ENCODE measurements around the gene SOX30. TPM values are rescaled to one million over a fixed set of nuclear protein-coding genes. Genes with fewer than 3 reads are reported as not detected.
A peak's percentile ranks its signal among the peaks of the same experiment; 100 is the strongest.

Gene SOX30
- total RNA-seq, 2 experiments from 2014 or later, result not detected

GRCh38 chr5:157602505-157602904 is 49.7 kb downstream of the SOX30 start:
- no peaks in the 10 kb centered on the region for H3K9me3 Mint-ChIP-seq
- H3K36me3 Mint-ChIP-seq (ENCODE audit: low read depth), result no peaks in the 10 kb centered on the region
- Histone ChIP-seq H3K4me1 (ENCODE audit: insufficient read depth, low read length) (peaks cover 57% of the 10 kb centered on the region), H3K27me3 (ENCODE audit: control insufficient read depth in 1 of 2, insufficient read depth in 2 of 2, low read length in 2 of 2) (no peaks in the 10 kb centered on the region), H3K4me3 (ENCODE audit: low read length) (no peak overlapping the region), H3K27ac (ENCODE audit: low read depth in 1 of 2, low read length in 2 of 2) (peak overlapping the region in 1 of 2 donors; percentile 30), H3K9me3 (ENCODE audit: control insufficient read depth in 1 of 2, insufficient read depth in 1 of 2, low read length in 2 of 2) (no peaks in the 10 kb centered on the region), H3K36me3 (ENCODE audit: insufficient read depth, low read length) (no peaks in the 10 kb centered on the region)
- POLR2A ChIA-PET, result no interaction called here
- peak overlapping the region; percentile 84 for H3K27ac Mint-ChIP-seq
- intact Hi-C loops (cut with DNase I, micrococcal nuclease), result loop anchor here in 1 of 2 experiments (2.0 kb wide), 1 partner anchor 28 kb away; the partner anchor contains the start of gene ADAM19
- CTCF ChIA-PET, result no interaction called here
- H3K4me3 Mint-ChIP-seq, result no peak overlapping the region
- TF ChIP-seq, protein P1, sequence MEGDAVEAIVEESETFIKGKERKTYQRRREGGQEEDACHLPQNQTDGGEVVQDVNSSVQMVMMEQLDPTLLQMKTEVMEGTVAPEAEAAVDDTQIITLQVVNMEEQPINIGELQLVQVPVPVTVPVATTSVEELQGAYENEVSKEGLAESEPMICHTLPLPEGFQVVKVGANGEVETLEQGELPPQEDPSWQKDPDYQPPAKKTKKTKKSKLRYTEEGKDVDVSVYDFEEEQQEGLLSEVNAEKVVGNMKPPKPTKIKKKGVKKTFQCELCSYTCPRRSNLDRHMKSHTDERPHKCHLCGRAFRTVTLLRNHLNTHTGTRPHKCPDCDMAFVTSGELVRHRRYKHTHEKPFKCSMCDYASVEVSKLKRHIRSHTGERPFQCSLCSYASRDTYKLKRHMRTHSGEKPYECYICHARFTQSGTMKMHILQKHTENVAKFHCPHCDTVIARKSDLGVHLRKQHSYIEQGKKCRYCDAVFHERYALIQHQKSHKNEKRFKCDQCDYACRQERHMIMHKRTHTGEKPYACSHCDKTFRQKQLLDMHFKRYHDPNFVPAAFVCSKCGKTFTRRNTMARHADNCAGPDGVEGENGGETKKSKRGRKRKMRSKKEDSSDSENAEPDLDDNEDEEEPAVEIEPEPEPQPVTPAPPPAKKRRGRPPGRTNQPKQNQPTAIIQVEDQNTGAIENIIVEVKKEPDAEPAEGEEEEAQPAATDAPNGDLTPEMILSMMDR (IDR thresholded peaks at IDR 0.05), result no peak
- H3K4me1 Mint-ChIP-seq (ENCODE audit: low read depth), result peaks cover 53% of the 10 kb centered on the region
- ATAC-seq (ENCODE audit: poor library complexity), result peak; percentile 11
- DNase-seq, result peak in 6 of 14 experiments; percentile 10 to 65 (median 56)
- H3K27me3 Mint-ChIP-seq, result no peaks in the 10 kb centered on the region

- Mint-ChIP-seq H3K4me3 (no peak overlapping the region), H3K27me3 (no peaks in the 10 kb centered on the region), H3K9me3 (no peaks in the 10 kb centered on the region), H3K36me3 (ENCODE audit: low read depth) (no peaks in the 10 kb centered on the region), H3K27ac (no peak overlapping the region), H3K4me1 (ENCODE audit: low read depth) (peaks cover 66% of the 10 kb centered on the region)
- H3K27ac ChIP-seq (ENCODE audit: low read depth in 1 of 2, low read length in 2 of 2), result no peak overlapping the region
- TF ChIP-seq, protein P1 (IDR thresholded peaks at IDR 0.05), result no peak
- ATAC-seq (ENCODE audit: poor library complexity) (no peak), DNase-seq (no peak)
- no peaks in the 10 kb centered on the region for H3K36me3 ChIP-seq (ENCODE audit: insufficient read depth, low read length)
- H3K9me3 ChIP-seq (ENCODE audit: control insufficient read depth in 1 of 2, insufficient read depth in 1 of 2, low read length in 2 of 2), result no peaks in the 10 kb centered on the region
- intact Hi-C loops (cut with DNase I, micrococcal nuclease), result no loop called here
- H3K27me3 ChIP-seq (ENCODE audit: control insufficient read depth in 1 of 2, insufficient read depth in 2 of 2, low read length in 2 of 2), result no peaks in the 10 kb centered on the region
- no peak overlapping the region for H3K4me3 ChIP-seq (ENCODE audit: low read length)
- CTCF ChIA-PET, result no interaction called here
- peaks cover 63% of the 10 kb centered on the region for H3K4me1 ChIP-seq (ENCODE audit: insufficient read depth, low read length)
- POLR2A ChIA-PET, result no interaction called here
These were observed 52.0 kb downstream of the SOX30 start for GRCh38 chr5:157600252-157600651.

- peaks cover 63% of the 10 kb centered on the region for H3K4me1 ChIP-seq (ENCODE audit: insufficient read depth, low read length)
These were observed 52.7 kb downstream of the SOX30 start for GRCh38 chr5:157599565-157599964.

More at GRCh38 chr5:157599565-157599964, 52.7 kb downstream of the SOX30 start:
- no peak for ATAC-seq (ENCODE audit: poor library complexity)
- no peaks in the 10 kb centered on the region for H3K27me3 ChIP-seq (ENCODE audit: control insufficient read depth in 1 of 2, insufficient read depth in 2 of 2, low read length in 2 of 2)
- H3K27me3 Mint-ChIP-seq, result no peaks in the 10 kb centered on the region
- H3K36me3 ChIP-seq (ENCODE audit: insufficient read depth, low read length), result no peaks in the 10 kb centered on the region
- intact Hi-C loops (cut with DNase I, micrococcal nuclease), result no loop called here
- no peaks in the 10 kb centered on the region for H3K9me3 ChIP-seq (ENCODE audit: control insufficient read depth in 1 of 2, insufficient read depth in 1 of 2, low read length in 2 of 2)
- H3K27ac Mint-ChIP-seq, result no peak overlapping the region
- no peak overlapping the region for H3K27ac ChIP-seq (ENCODE audit: low read depth in 1 of 2, low read length in 2 of 2)
- POLR2A ChIA-PET, result no interaction called here
- no peak overlapping the region for H3K4me3 Mint-ChIP-seq
- no peaks in the 10 kb centered on the region for H3K36me3 Mint-ChIP-seq (ENCODE audit: low read depth)
- CTCF ChIA-PET, result no interaction called here
- DNase-seq, result peak in 1 of 14 experiments; percentile 39
- no peaks in the 10 kb centered on the region for H3K9me3 Mint-ChIP-seq
- no peak overlapping the region for H3K4me3 ChIP-seq (ENCODE audit: low read length)
- TF ChIP-seq, protein P1 (IDR thresholded peaks at IDR 0.05), result no peak
- peaks cover 69% of the 10 kb centered on the region for H3K4me1 Mint-ChIP-seq (ENCODE audit: low read depth)

Measured in CD4-positive, alpha-beta T cell (primary cell).